SH-SY5Y (cell line): ENCODE measurements around the gene CATSPER3.

ENCODE experiments used
- GATA2 ChIP-seq: IDR thresholded peaks from 2 replicates; pipeline ENCODE4 v1.6.1; 2011; ENCODE audit warnings: mild to moderate bottlenecking, low read depth, low read length
- GATA3 ChIP-seq: IDR thresholded peaks from 2 replicates; pipeline ENCODE4 v1.6.1; 2011; ENCODE audit warnings: low read depth, mild to moderate bottlenecking, low read length, moderate library complexity

GRCh38 chr5:135061001-135061400 is 93.3 kb downstream of the CATSPER3 start:
- TF ChIP-seq GATA2 (no peak), GATA3 (no peak)
